ENCODE data around the gene VPS52. TPM values are rescaled to one million over a fixed set of nuclear protein-coding genes. Genes with fewer than 3 reads are reported as not detected.
A peak's percentile ranks its signal among the peaks of the same experiment; 100 is the strongest.
"Not testable (repeated sequence)": the region's sequence is repeated elsewhere in the genome, so short reads cannot be mapped to it uniquely, and the experiment has no call there.

VPS52 gene
- total RNA-seq, 2 donors from 2014 or later = 25.9 to 33.4 TPM

GRCh38 chr6:33271117-33271467 is 584 bp downstream of the VPS52 start:
- intact Hi-C loops (cut with DNase I) = no loop called here
- no peak for DNase-seq
- ATAC-seq = peak; percentile 10 to 11

GRCh38 chr6:33264015-33264414 is 7.7 kb downstream of the VPS52 start:
- intact Hi-C loops (cut with DNase I) = no loop called here
- no peak for ATAC-seq

GRCh38 chr6:33262490-33262889 is 9.2 kb downstream of the VPS52 start:
- ATAC-seq; intact Hi-C loops (cut with DNase I); DNase-seq: not testable (repeated sequence)

More at GRCh38 chr6:33264015-33264414, 7.7 kb downstream of the VPS52 start:
- DNase-seq = no peak

- no peak for ATAC-seq
- intact Hi-C loops (cut with DNase I) = no loop called here
- no peak for DNase-seq
Observed at GRCh38 chr6:33259032-33259431, 12.6 kb downstream of the VPS52 start.

- intact Hi-C loops (cut with DNase I) = no loop called here
- DNase-seq (no peak), ATAC-seq (no peak)
Observed at GRCh38 chr6:33254591-33254990, 17.1 kb downstream of the VPS52 start.

DNA sequence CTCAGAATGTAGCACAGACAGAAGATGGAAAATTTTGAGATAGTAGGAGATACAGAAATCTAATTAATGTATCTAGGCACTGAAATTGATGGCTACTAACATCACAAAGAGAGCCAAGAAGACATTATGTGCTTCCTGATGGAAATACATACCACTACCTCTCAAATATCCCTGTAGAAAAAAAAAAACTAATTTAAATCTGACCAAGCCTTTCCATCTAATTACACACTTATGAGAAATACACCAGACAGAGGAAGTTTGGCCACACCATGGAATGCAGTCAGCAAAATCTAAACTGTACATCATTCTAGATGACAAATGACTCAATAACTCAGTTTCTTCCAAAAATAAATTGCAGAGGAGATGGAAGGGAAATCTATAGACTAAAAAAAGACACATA is 18.9 kb downstream of the VPS52 start:
- ATAC-seq = no peak
- no peak for DNase-seq
- intact Hi-C loops (cut with DNase I) = no loop called here

- intact Hi-C loops (cut with DNase I) = no loop called here
- ATAC-seq = no peak
Observed at GRCh38 chr6:33251395-33252012, 20.2 kb downstream of the VPS52 start.

GRCh38 chr6:33250731-33251130 is 20.9 kb downstream of the VPS52 start:
- no peak for DNase-seq
- intact Hi-C loops (cut with DNase I) = no loop called here
- no peak for ATAC-seq

More at GRCh38 chr6:33251395-33252012, 20.2 kb downstream of the VPS52 start:
- no peak for DNase-seq

DNA sequence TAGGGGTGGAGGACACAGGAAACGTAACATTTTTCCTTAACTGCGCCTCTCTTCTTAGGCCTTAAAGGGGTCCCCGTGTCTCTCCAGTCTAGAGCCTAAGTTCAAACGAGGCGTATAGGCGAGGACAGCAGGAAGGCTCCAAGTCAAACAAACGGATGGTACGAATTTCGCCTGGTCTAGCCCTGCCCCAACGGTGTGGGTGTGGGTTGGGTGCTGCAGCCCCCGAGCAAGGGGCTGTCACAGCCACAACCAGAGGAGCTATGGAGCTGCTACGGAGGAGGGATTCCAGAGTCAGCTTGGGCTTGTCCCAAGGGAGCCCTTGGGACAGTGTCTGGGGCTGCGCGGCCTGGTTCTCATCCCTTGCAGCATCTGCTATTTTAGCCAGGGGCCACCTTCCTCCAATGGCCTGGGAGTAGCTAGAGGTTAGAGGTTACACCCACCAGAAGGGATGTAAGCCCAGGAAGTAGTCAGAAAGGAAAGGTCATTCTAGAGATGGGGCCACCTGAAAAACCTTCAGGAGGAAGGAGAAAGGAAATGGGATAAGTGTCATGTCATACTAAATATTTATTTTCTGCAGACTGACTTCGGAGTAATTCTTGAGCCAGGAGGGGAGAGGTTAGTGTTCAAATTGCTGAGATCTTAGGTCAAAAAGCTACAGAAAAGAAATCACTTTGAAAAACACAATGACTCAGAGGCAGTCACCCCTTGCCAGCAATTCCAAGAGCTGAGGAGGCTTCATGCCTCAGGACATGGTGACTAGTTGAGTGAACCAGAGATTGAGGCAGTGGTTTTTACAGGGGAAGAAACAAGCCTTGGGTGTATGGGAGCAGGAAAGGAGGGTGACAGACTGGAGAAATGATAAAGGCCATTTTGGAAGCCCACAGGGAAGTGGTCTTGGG is 21.7 kb downstream of the VPS52 start:
- peak; percentile 35 for DNase-seq
- ATAC-seq = peak in 1 of 2 donors; percentile 0
- intact Hi-C loops (cut with DNase I) = loop anchor here (2.0 to 10.0 kb wide), 5 partner anchors 38 to 355 kb away; no protein-coding TSS in a partner anchor

- intact Hi-C loops (cut with DNase I) = loop anchor here (1.0 to 10.0 kb wide), 6 partner anchors 37 to 354 kb away; no protein-coding TSS in a partner anchor
- ATAC-seq = peak; percentile 95 to 97
Observed at GRCh38 chr6:33248932-33249731, 22.5 kb downstream of the VPS52 start.

GRCh38 chr6:33248643-33248931 is 23.1 kb downstream of the VPS52 start:
- ATAC-seq (peak; percentile 7 to 12), DNase-seq (peak; percentile 37)
- intact Hi-C loops (cut with DNase I) = loop anchor here (1.0 to 10.0 kb wide), 6 partner anchors 36 to 354 kb away; no protein-coding TSS in a partner anchor

More at GRCh38 chr6:33248932-33249731, 22.5 kb downstream of the VPS52 start:
- DNase-seq = peak; percentile 98

GRCh38 chr6:33247977-33248642 is 23.6 kb downstream of the VPS52 start:
- intact Hi-C loops (cut with DNase I) = loop anchor here (1.0 to 10.0 kb wide), 6 partner anchors 36 to 353 kb away; no protein-coding TSS in a partner anchor
- DNase-seq (peak; percentile 90), ATAC-seq (peak; percentile 71 to 76)

- no peak for DNase-seq
- no peak for ATAC-seq
- intact Hi-C loops (cut with DNase I) = loop anchor here (5.0 to 10.0 kb wide), 3 partner anchors 81 to 349 kb away; no protein-coding TSS in a partner anchor
Observed at GRCh38 chr6:33243476-33243875, 28.2 kb downstream of the VPS52 start.

DNA sequence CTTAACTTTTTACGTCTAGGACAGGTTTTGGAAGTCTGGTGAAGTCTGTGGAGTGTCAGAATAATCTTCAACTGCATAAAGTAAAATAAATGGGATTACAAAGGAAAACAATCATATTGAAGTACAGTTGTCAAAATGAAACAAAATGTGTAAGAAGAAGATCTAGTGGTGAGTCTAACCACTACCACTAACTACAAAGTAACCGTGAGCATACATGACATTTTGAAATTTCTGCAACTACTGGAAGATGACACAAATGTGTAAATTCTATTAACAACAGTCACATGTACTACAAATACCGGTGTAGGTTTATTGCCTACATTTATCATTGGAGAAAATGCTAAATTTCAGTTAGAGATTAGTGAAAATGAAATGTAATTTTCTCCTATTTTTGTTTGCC is 29.7 kb downstream of the VPS52 start:
- intact Hi-C loops (cut with DNase I) = loop anchor here (5.0 to 10.0 kb wide), 3 partner anchors 80 to 347 kb away; no protein-coding TSS in a partner anchor
- no peak for ATAC-seq
- DNase-seq = no peak

- no peak for DNase-seq
- no peak for ATAC-seq
- intact Hi-C loops (cut with DNase I) = no loop called here
Observed at GRCh38 chr6:33237741-33238140, 33.9 kb downstream of the VPS52 start.

DNA sequence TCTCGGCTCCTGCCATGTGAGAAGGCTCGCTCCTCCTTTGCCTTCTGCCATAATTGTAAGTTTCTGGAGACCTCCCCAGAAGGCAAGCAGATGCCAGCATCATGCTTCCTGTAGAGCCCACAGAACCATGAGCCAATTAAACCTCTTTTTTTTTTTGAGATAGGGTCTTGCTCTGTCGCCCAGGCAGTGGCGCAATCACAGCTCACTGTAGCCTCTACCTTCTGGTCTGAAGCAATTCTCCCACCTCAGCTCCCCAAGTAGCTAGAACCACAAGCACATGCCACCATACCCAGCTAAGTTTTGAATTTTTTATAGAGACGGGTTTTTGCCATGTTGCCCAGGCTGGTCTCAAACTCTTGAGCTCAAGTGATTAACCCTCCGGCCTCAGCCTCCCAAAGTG is 34.8 kb downstream of the VPS52 start:
- intact Hi-C loops (cut with DNase I) = no loop called here
- no peak for DNase-seq
- ATAC-seq = no peak

DNA sequence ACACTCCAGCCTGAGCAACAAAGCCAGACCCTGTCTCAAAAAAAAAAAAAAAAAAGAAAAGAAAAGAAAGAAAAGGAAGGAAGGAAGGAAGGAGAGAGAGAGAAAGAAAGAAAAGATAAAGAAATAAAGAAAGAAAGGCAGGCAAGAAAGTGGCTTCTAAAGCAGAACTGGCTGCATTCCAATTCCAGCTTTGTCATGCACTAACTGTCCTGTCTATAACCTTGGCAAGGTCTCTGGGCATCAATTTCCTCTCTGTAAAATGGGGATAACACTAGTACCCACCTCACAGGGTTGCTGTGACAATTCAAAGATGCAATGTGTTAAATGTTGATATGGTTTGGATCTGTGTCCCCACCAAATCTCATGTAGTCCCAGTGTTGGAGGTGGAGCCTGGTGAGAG is 35.3 kb downstream of the VPS52 start:
- ATAC-seq (no peak), DNase-seq (no peak)
- intact Hi-C loops (cut with DNase I) = no loop called here

DNA sequence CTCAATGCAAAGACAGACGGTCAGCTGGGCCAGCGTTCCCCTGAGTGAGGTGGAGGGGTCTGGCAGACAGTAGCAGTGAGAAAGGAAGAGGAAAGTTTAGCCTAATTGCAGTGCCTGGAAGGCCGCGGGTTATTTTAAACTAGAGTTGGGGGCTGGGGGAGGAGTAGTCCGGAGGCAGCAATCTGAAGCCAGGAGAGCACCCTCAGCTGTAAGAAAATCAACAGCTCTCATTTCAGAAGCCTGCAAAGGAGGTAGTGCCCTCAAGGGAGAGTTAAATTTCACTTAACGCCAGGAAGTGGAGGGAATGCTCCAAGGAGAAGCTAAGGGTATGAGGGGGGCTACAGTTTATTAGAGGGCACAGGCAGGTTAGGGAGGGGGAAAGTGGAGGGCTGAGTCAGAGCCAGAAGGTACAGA is 36.4 kb downstream of the VPS52 start:
- no peak for ATAC-seq
- no peak for DNase-seq
- intact Hi-C loops (cut with DNase I) = no loop called here

Measured in left cardiac atrium (tissue), 4 donors.